Karpas-422 (cell line): ENCODE data around the gene POLE. TPM values are rescaled to one million over a fixed set of nuclear protein-coding genes. Genes with fewer than 3 reads are reported as not detected.

Source experiments
- DNase-seq: peaks from one replicate; pipeline ENCODE4 v3.0.0-alpha.2; 2015
- H2AFZ ChIP-seq: fragments of 200-600 bp; sonication (generic); 2 replicates; pipeline ENCODE4 v1.6.1; 2014; ENCODE audit warnings: antibody characterized with exemption, low read length, mixed read lengths
- H3K27ac ChIP-seq: fragments of 200-600 bp; sonication (generic); 2 replicates; pipeline ENCODE4 v1.5.1; 2014; ENCODE audit warnings: mild to moderate bottlenecking, low read length, moderate library complexity
- H3K27me3 ChIP-seq: fragments of 200-600 bp; sonication (generic); 2 replicates; pipeline ENCODE4 v1.6.1; 2014; ENCODE audit warnings: low read length, mixed read lengths
- H3K36me3 ChIP-seq: fragments of 200-600 bp; sonication (generic); 2 replicates; pipeline ENCODE4 v1.6.1; 2014; ENCODE audit warnings: low read length, mixed read lengths; ENCODE audit not compliant: insufficient read depth
- H3K4me1 ChIP-seq: fragments of 200-600 bp; sonication (generic); 2 replicates; pipeline ENCODE4 v1.6.1; 2014; ENCODE audit warnings: mild to moderate bottlenecking, low read length, mixed read lengths
- H3K4me2 ChIP-seq: fragments of 200-600 bp; sonication (generic); 2 replicates; pipeline ENCODE4 v1.6.1; 2014; ENCODE audit warnings: low read length, low read depth, mild to moderate bottlenecking; ENCODE audit not compliant: poor library complexity, severe bottlenecking
- H3K4me3 ChIP-seq: fragments of 200-600 bp; sonication (generic); 2 replicates; pipeline ENCODE4 v1.5.1; 2014; ENCODE audit warnings: mild to moderate bottlenecking, antibody characterized with exemption, low read length, mixed read lengths
- H3K79me2 ChIP-seq: fragments of 200-600 bp; sonication (generic); 2 replicates; pipeline ENCODE4 v1.6.1; 2014; ENCODE audit warnings: mild to moderate bottlenecking, low read length, mixed read lengths
- H3K9ac ChIP-seq: fragments of 200-600 bp; sonication (generic); 2 replicates; pipeline ENCODE4 v1.6.0; 2014; ENCODE audit warnings: low read length
- H3K9me2 ChIP-seq: fragments of 200-600 bp; sonication (generic), shearing (Covaris generic); replicated peaks from 2 replicates; pipeline ENCODE4 v1.6.0; 2014; ENCODE audit warnings: mild to moderate bottlenecking, low read length, moderate library complexity; ENCODE audit not compliant: insufficient read depth
- H3K9me3 ChIP-seq: fragments of 300-700, 200-600 bp; sonication (generic); 2 replicates; pipeline ENCODE4 v1.6.1; 2014; ENCODE audit warnings: low read length, mixed read lengths
- H4K20me1 ChIP-seq: fragments of 200-600 bp; sonication (generic); 2 replicates; pipeline ENCODE4 v1.6.1; 2014; ENCODE audit warnings: mild to moderate bottlenecking, antibody characterized with exemption, low read length, low read depth; ENCODE audit not compliant: insufficient read depth
- total RNA-seq: library from RNA; depleted of rRNA; stranded (reverse); fragments of >200 nt; shearing (Covaris generic); gene quantifications from 2 replicates; pipeline ENCODE4 v1.2.3, GENCODE V29; 2014; ENCODE audit warnings: low replicate concordance

POLE gene
- total RNA-seq, 1 experiment from 2014 or later, result 37.9 TPM

- Histone ChIP-seq H4K20me1 (no peaks in the 10 kb centered on the region), H3K4me2 (no peak overlapping the region), H2AFZ (no peak overlapping the region), H3K27me3 (no peaks in the 10 kb centered on the region), H3K27ac (no peak overlapping the region), H3K4me1 (no peaks in the 10 kb centered on the region), H3K79me2 (no peaks in the 10 kb centered on the region), H3K9me3 (no peaks in the 10 kb centered on the region), H3K9me2 (no peaks in the 10 kb centered on the region), H3K9ac (no peak overlapping the region), H3K4me3 (no peak overlapping the region), H3K36me3 (no peaks in the 10 kb centered on the region)
- DNase-seq, result no peak
Measured at GRCh38 chr12:132579744-132580143, 107.4 kb downstream of the POLE start.

- H3K9me2 ChIP-seq, result no peaks in the 10 kb centered on the region
- H3K27ac ChIP-seq, result no peak overlapping the region
- no peak overlapping the region for H3K9ac ChIP-seq
- no peaks in the 10 kb centered on the region for H4K20me1 ChIP-seq
- no peak overlapping the region for H3K4me2 ChIP-seq
- DNase-seq, result no peak
- H3K27me3 ChIP-seq, result no peaks in the 10 kb centered on the region
- no peak overlapping the region for H3K4me3 ChIP-seq
- H3K79me2 ChIP-seq, result no peaks in the 10 kb centered on the region
- no peaks in the 10 kb centered on the region for H3K9me3 ChIP-seq
- no peaks in the 10 kb centered on the region for H3K4me1 ChIP-seq
- H2AFZ ChIP-seq, result no peak overlapping the region
- no peaks in the 10 kb centered on the region for H3K36me3 ChIP-seq
Measured at GRCh38 chr12:132578826-132579225, 108.3 kb downstream of the POLE start.

- no peak overlapping the region for H2AFZ ChIP-seq
- H3K9me2 ChIP-seq, result no peaks in the 10 kb centered on the region
Measured at GRCh38 chr12:132578118-132578517, 109.0 kb downstream of the POLE start.

GRCh38 chr12:132577191-132577920, 109.8 kb downstream of the POLE start:
- no peak for DNase-seq
- Histone ChIP-seq H3K4me2 (no peak overlapping the region), H3K9me3 (no peaks in the 10 kb centered on the region), H3K4me3 (no peak overlapping the region), H3K27ac (no peak overlapping the region), H4K20me1 (no peaks in the 10 kb centered on the region), H3K4me1 (no peaks in the 10 kb centered on the region), H3K9ac (no peak overlapping the region), H3K27me3 (no peaks in the 10 kb centered on the region), H3K9me2 (no peaks in the 10 kb centered on the region), H3K36me3 (no peaks in the 10 kb centered on the region), H3K79me2 (no peaks in the 10 kb centered on the region), H2AFZ (no peak overlapping the region)

More at GRCh38 chr12:132578118-132578517, 109.0 kb downstream of the POLE start:
- H3K4me2 ChIP-seq, result no peak overlapping the region
- H3K27me3 ChIP-seq, result no peaks in the 10 kb centered on the region
- H3K79me2 ChIP-seq, result no peaks in the 10 kb centered on the region
- no peaks in the 10 kb centered on the region for H3K36me3 ChIP-seq
- H3K4me1 ChIP-seq, result no peaks in the 10 kb centered on the region
- no peaks in the 10 kb centered on the region for H4K20me1 ChIP-seq
- H3K4me3 ChIP-seq, result no peak overlapping the region
- no peak overlapping the region for H3K9ac ChIP-seq
- H3K27ac ChIP-seq, result no peak overlapping the region
- DNase-seq, result no peak
- H3K9me3 ChIP-seq, result no peaks in the 10 kb centered on the region

- no peaks in the 10 kb centered on the region for H3K4me1 ChIP-seq
- no peak overlapping the region for H3K4me2 ChIP-seq
- no peaks in the 10 kb centered on the region for H3K9me2 ChIP-seq
- H3K4me3 ChIP-seq, result no peak overlapping the region
- H2AFZ ChIP-seq, result no peak overlapping the region
- no peaks in the 10 kb centered on the region for H3K79me2 ChIP-seq
- no peak overlapping the region for H3K27ac ChIP-seq
- no peaks in the 10 kb centered on the region for H3K27me3 ChIP-seq
- no peak for DNase-seq
- H3K36me3 ChIP-seq, result no peaks in the 10 kb centered on the region
- H3K9ac ChIP-seq, result no peak overlapping the region
- H4K20me1 ChIP-seq, result no peaks in the 10 kb centered on the region
- no peaks in the 10 kb centered on the region for H3K9me3 ChIP-seq
Measured at GRCh38 chr12:132576701-132577100, 110.4 kb downstream of the POLE start.

- Histone ChIP-seq H3K9ac (no peak overlapping the region), H3K27me3 (no peaks in the 10 kb centered on the region), H3K36me3 (no peaks in the 10 kb centered on the region), H3K9me2 (no peaks in the 10 kb centered on the region), H3K79me2 (no peaks in the 10 kb centered on the region), H3K4me1 (no peaks in the 10 kb centered on the region), H3K27ac (no peak overlapping the region), H3K9me3 (no peaks in the 10 kb centered on the region), H2AFZ (no peak overlapping the region), H4K20me1 (no peaks in the 10 kb centered on the region), H3K4me3 (no peak overlapping the region), H3K4me2 (no peak overlapping the region)
- DNase-seq, result no peak
Measured at GRCh38 chr12:132575661-132576060, 111.5 kb downstream of the POLE start.

- Histone ChIP-seq H3K27ac (no peak overlapping the region), H3K4me3 (no peak overlapping the region), H3K9me3 (no peaks in the 10 kb centered on the region), H3K27me3 (no peaks in the 10 kb centered on the region), H3K9ac (no peak overlapping the region), H3K4me1 (no peaks in the 10 kb centered on the region), H3K36me3 (no peaks in the 10 kb centered on the region), H3K9me2 (no peaks in the 10 kb centered on the region), H3K4me2 (no peak overlapping the region), H2AFZ (no peak overlapping the region), H3K79me2 (no peaks in the 10 kb centered on the region), H4K20me1 (no peaks in the 10 kb centered on the region)
- DNase-seq, result no peak
Measured at GRCh38 chr12:132574271-132574996, 112.7 kb downstream of the POLE start.
